Dendritic cell treated with granulocyte-macrophage colony-stimulating factor and Interleukin-4, amounts not matched to agents 40 ng/mL and 50 ng/mL, for 4 days (primary cell): ENCODE data around the gene RCBTB2.

ENCODE experiments used
- H3K27ac Mint-ChIP-seq: one replicate; pipeline ENCODE4 v1.8.0; 2022; ENCODE audit warnings: mild to moderate bottlenecking, mixed read lengths
- H3K27me3 Mint-ChIP-seq: one replicate; pipeline ENCODE4 v1.8.0; 2022; ENCODE audit warnings: mild to moderate bottlenecking, mixed read lengths
- H3K36me3 Mint-ChIP-seq: one replicate; pipeline ENCODE4 v1.8.0; 2022; ENCODE audit warnings: low read depth, mixed read lengths
- H3K4me1 Mint-ChIP-seq: one replicate; pipeline ENCODE4 v1.8.0; 2022; ENCODE audit warnings: low read depth, mixed read lengths
- H3K4me3 Mint-ChIP-seq: one replicate; pipeline ENCODE4 v1.8.0; 2022; ENCODE audit warnings: mild to moderate bottlenecking, moderate library complexity, mixed read lengths
- H3K9me3 Mint-ChIP-seq: one replicate; pipeline ENCODE4 v1.8.0; 2022; ENCODE audit warnings: mixed read lengths
- intact Hi-C: fragments of 100-400 bp; cut with micrococcal nuclease; formaldehyde crosslinking; loops from one replicate; pipeline ENCODE4 v1.15.0; 2022

Gene RCBTB2

GRCh38 chr13:48571126-48571913 is 38.4 kb upstream of the RCBTB2 start:
- H3K9me3 Mint-ChIP-seq: no peaks in the 10 kb centered on the region
- H3K27ac Mint-ChIP-seq: peak overlapping the region; percentile 94
- intact Hi-C loops: no loop called here
- peaks cover 69% of the 10 kb centered on the region for H3K4me1 Mint-ChIP-seq
- no peak overlapping the region for H3K4me3 Mint-ChIP-seq
- H3K27me3 Mint-ChIP-seq: no peaks in the 10 kb centered on the region
- no peaks in the 10 kb centered on the region for H3K36me3 Mint-ChIP-seq

- Mint-ChIP-seq H3K9me3 (no peaks in the 10 kb centered on the region), H3K27me3 (no peaks in the 10 kb centered on the region), H3K27ac (peak overlapping the region; percentile 94), H3K4me3 (no peak overlapping the region), H3K36me3 (no peaks in the 10 kb centered on the region), H3K4me1 (peaks cover 65% of the 10 kb centered on the region)
- intact Hi-C loops: no loop called here
These were observed 37.4 kb upstream of the RCBTB2 start for GRCh38 chr13:48570216-48570828.

- H3K4me1 Mint-ChIP-seq: peaks cover 65% of the 10 kb centered on the region
- H3K27ac Mint-ChIP-seq: peak overlapping the region; percentile 94
- intact Hi-C loops: no loop called here
- H3K27me3 Mint-ChIP-seq: no peaks in the 10 kb centered on the region
- H3K36me3 Mint-ChIP-seq: no peaks in the 10 kb centered on the region
- H3K4me3 Mint-ChIP-seq: no peak overlapping the region
- no peaks in the 10 kb centered on the region for H3K9me3 Mint-ChIP-seq
These were observed 36.3 kb upstream of the RCBTB2 start for GRCh38 chr13:48569104-48569666.

GRCh38 chr13:48568370-48569103 is 35.7 kb upstream of the RCBTB2 start:
- H3K4me3 Mint-ChIP-seq: peak overlapping the region; percentile 1
- intact Hi-C loops: no loop called here
- H3K36me3 Mint-ChIP-seq: no peaks in the 10 kb centered on the region
- H3K27me3 Mint-ChIP-seq: no peaks in the 10 kb centered on the region
- no peaks in the 10 kb centered on the region for H3K9me3 Mint-ChIP-seq
- peaks cover 65% of the 10 kb centered on the region for H3K4me1 Mint-ChIP-seq
- peak overlapping the region; percentile 94 for H3K27ac Mint-ChIP-seq

GRCh38 chr13:48567515-48568369 is 34.9 kb upstream of the RCBTB2 start:
- Mint-ChIP-seq H3K36me3 (no peaks in the 10 kb centered on the region), H3K4me1 (peaks cover 70% of the 10 kb centered on the region), H3K27me3 (no peaks in the 10 kb centered on the region), H3K4me3 (no peak overlapping the region), H3K9me3 (no peaks in the 10 kb centered on the region), H3K27ac (peak overlapping the region; percentile 94)
- intact Hi-C loops: no loop called here

- intact Hi-C loops: no loop called here
- Mint-ChIP-seq H3K27me3 (no peaks in the 10 kb centered on the region), H3K4me1 (peaks cover 84% of the 10 kb centered on the region), H3K9me3 (no peaks in the 10 kb centered on the region), H3K36me3 (peaks cover 10% of the 10 kb centered on the region), H3K4me3 (no peak overlapping the region), H3K27ac (peak overlapping the region; percentile 92)
These were observed 31.2 kb upstream of the RCBTB2 start for GRCh38 chr13:48564056-48564455.

- peaks cover 14% of the 10 kb centered on the region for H3K36me3 Mint-ChIP-seq
- H3K27me3 Mint-ChIP-seq: no peaks in the 10 kb centered on the region
- no peak overlapping the region for H3K4me3 Mint-ChIP-seq
- intact Hi-C loops: loop anchor here (2.0 kb wide), 1 partner anchor 15 kb away; no protein-coding TSS in a partner anchor
- peak overlapping the region; percentile 92 for H3K27ac Mint-ChIP-seq
- no peaks in the 10 kb centered on the region for H3K9me3 Mint-ChIP-seq
- H3K4me1 Mint-ChIP-seq: peaks cover 84% of the 10 kb centered on the region
These were observed 30.7 kb upstream of the RCBTB2 start for GRCh38 chr13:48563626-48564025.

GRCh38 chr13:48562296-48563066 is 29.6 kb upstream of the RCBTB2 start:
- intact Hi-C loops: loop anchor here (2.0 kb wide), 1 partner anchor 16 kb away; no protein-coding TSS in a partner anchor
- peaks cover 24% of the 10 kb centered on the region for H3K36me3 Mint-ChIP-seq
- peak overlapping the region; percentile 92 for H3K27ac Mint-ChIP-seq
- H3K9me3 Mint-ChIP-seq: no peaks in the 10 kb centered on the region
- peaks cover 81% of the 10 kb centered on the region for H3K4me1 Mint-ChIP-seq
- H3K27me3 Mint-ChIP-seq: no peaks in the 10 kb centered on the region
- H3K4me3 Mint-ChIP-seq: no peak overlapping the region

GRCh38 chr13:48561466-48562235 is 28.8 kb upstream of the RCBTB2 start:
- H3K27me3 Mint-ChIP-seq: no peaks in the 10 kb centered on the region
- peak overlapping the region; percentile 92 for H3K27ac Mint-ChIP-seq

GRCh38 chr13:48560657-48561337 is 27.9 kb upstream of the RCBTB2 start:
- Mint-ChIP-seq H3K9me3 (peaks cover 2% of the 10 kb centered on the region), H3K36me3 (peaks cover 27% of the 10 kb centered on the region), H3K4me3 (peak overlapping the region; percentile 63), H3K27ac (peak overlapping the region; percentile 92), H3K27me3 (no peaks in the 10 kb centered on the region), H3K4me1 (peaks cover 87% of the 10 kb centered on the region)
- intact Hi-C loops: no loop called here

More at GRCh38 chr13:48561466-48562235, 28.8 kb upstream of the RCBTB2 start:
- H3K36me3 Mint-ChIP-seq: peaks cover 25% of the 10 kb centered on the region
- intact Hi-C loops: loop anchor here (2.0 kb wide), 1 partner anchor 17 kb away; no protein-coding TSS in a partner anchor
- peak overlapping the region; percentile 35 for H3K4me3 Mint-ChIP-seq
- H3K4me1 Mint-ChIP-seq: peaks cover 80% of the 10 kb centered on the region
- no peaks in the 10 kb centered on the region for H3K9me3 Mint-ChIP-seq

- peaks cover 35% of the 10 kb centered on the region for H3K36me3 Mint-ChIP-seq
- no peak overlapping the region for H3K4me3 Mint-ChIP-seq
- no peaks in the 10 kb centered on the region for H3K27me3 Mint-ChIP-seq
- H3K9me3 Mint-ChIP-seq: peaks cover 6% of the 10 kb centered on the region
- H3K4me1 Mint-ChIP-seq: peaks cover 78% of the 10 kb centered on the region
- intact Hi-C loops: no loop called here
- peak overlapping the region; percentile 92 for H3K27ac Mint-ChIP-seq
These were observed 26.9 kb upstream of the RCBTB2 start for GRCh38 chr13:48559638-48560320.
